Lower leg skin (tissue), 4 donors: ENCODE measurements around the gene MAEA. TPM values are rescaled to one million over a fixed set of nuclear protein-coding genes. Genes with fewer than 3 reads are reported as not detected.

Experiments
- DNase-seq, 2 donors: peaks; one replicate each; pipeline ENCODE4 v3.0.0-alpha.2; 2019; ENCODE audit warnings: low spot score in 2 of 2
- H3K4me3 ChIP-seq: fragments of 200-600 bp; sonication (generic); 2 replicates; pipeline ENCODE4 v1.5.1; 2017; ENCODE audit warnings: mild to moderate bottlenecking, low read depth; ENCODE audit not compliant: poor library complexity, severe bottlenecking
- CTCF ChIP-seq, 3 donors: fragments of 450-650 bp; IDR thresholded peaks; one replicate each; pipeline ENCODE4 v1.5.1; 2016; ENCODE audit warnings: antibody characterized with exemption in 3 of 3, mild to moderate bottlenecking in 3 of 3, moderate library complexity in 2 of 3
- POLR2A ChIP-seq, 2 donors: fragments of 450-650 bp; IDR thresholded peaks; one replicate each; pipeline ENCODE4 v1.6.1; 2016 to 2017; ENCODE audit warnings: antibody characterized with exemption in 2 of 2, mild to moderate bottlenecking in 1 of 2, moderate library complexity in 1 of 2
- WGBS, 2 donors: methylation state at CpG; one replicate each; pipeline ENCODE4 v1.1.5; 2018; 5-methylcytosine and 5-hydroxymethylcytosine counted together
- intact Hi-C: fragments of 100-400 bp; cut with DNase I; formaldehyde crosslinking; loops from one replicate; pipeline ENCODE4 v1.15.0; 2023; ENCODE audit warnings: low total_unique reads
- total RNA-seq, 4 donors: library from RNA; depleted of rRNA; stranded (reverse); fragments of >200 nt; gene quantifications; one replicate each; pipeline ENCODE4 v1.1.0, GENCODE V29; 2016

Gene MAEA
- total RNA-seq, 4 donors from 2014 or later = 79.6 to 124 (median 89.4) TPM

DNA sequence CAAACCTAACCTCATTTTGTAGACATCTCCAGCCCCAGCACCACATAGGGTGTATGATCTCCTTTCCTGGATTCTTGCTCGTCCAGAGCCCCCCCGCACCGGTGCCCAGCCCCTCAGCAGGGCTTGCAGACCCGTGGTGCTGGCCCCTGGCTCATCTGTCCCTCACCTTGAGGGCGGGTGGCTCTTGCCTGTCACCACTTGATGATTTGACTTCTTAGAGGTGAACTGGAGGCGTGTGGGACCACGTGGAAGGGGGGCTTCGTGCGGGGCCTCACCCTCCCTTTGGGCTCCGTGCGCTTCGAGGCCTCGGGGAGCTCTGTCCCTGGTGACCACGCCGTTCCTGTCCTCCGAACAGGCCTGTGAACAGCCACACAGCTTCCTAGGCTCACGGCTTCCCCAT, 72.8 kb downstream of the MAEA start:
- 95 to 98% methylated on average over 12 to 17 of the region's 17 CpGs for WGBS, 2 donors
- TF ChIP-seq POLR2A (IDR thresholded peaks at IDR 0.05) (no peak), CTCF (IDR thresholded peaks at IDR 0.05) (no peak)
- intact Hi-C loops = no loop called here
- no peak overlapping the region for H3K4me3 ChIP-seq
- DNase-seq = no peak

DNA sequence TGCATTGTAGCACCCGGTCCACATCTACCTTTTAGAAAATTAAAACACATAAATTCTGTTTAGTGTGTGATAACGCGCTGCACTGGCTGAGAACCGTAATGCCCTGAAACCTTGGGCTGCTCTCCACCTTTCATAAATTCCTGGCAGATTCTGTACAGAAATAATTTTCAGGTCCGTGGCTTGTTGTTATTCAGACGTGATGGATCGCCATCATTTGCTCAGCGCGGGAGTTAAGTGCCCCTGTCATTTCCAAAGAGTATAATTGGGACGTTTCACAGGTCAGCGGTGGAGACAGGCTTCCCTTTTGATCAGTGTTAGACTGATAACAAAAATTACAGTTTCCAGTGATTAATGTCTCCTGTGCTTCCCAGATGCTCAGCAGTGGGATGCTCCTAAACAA, 73.8 kb downstream of the MAEA start:
- no peak overlapping the region for H3K4me3 ChIP-seq
- TF ChIP-seq POLR2A (IDR thresholded peaks at IDR 0.05) (no peak), CTCF (IDR thresholded peaks at IDR 0.05) (no peak)
- no peak for DNase-seq
- intact Hi-C loops = no loop called here
- 85 to 91% methylated on average over 11 of the region's 11 CpGs for WGBS, 2 donors

DNA sequence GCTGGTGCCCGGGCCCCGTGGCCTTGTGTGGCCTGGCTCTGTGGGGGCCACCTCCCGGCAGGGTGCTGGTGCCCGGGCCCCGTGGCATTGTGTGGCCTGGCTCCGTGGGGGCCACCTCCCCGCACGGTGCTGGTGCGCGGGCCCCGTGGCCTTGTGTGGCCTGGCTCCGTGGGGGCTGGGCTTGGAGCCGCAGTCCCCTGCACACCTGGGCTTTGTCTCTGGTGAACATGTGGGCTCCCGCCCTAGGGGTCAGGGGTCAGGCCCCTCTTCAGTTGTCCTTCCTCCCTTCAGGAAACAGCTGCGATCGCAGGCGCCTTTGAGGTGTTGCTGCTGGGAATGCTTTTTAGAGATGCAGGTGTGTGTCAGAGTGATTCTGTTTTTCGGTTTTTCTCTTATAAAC, 74.5 kb downstream of the MAEA start:
- no peak overlapping the region for H3K4me3 ChIP-seq
- DNase-seq = no peak
- 92 to 96% methylated on average over 5 to 10 of the region's 18 CpGs for WGBS, 2 donors
- intact Hi-C loops = no loop called here
- TF ChIP-seq CTCF (IDR thresholded peaks at IDR 0.05) (no peak), POLR2A (IDR thresholded peaks at IDR 0.05) (no peak)

- intact Hi-C loops = no loop called here
- 79 to 86% methylated on average over 13 of the region's 13 CpGs for WGBS, 2 donors
- H3K4me3 ChIP-seq = no peak overlapping the region
- DNase-seq = no peak
- TF ChIP-seq CTCF (IDR thresholded peaks at IDR 0.05) (no peak), POLR2A (IDR thresholded peaks at IDR 0.05) (no peak)
These were observed 75.1 kb downstream of the MAEA start for GRCh38 chr4:1364748-1365147.

- H3K4me3 ChIP-seq = no peak overlapping the region
- TF ChIP-seq POLR2A (IDR thresholded peaks at IDR 0.05) = no peak
- no peak for TF ChIP-seq CTCF (IDR thresholded peaks at IDR 0.05)
- DNase-seq = no peak
- intact Hi-C loops = no loop called here
- WGBS, 2 donors = 58 to 74% methylated on average over 24 to 25 of the region's 25 CpGs
These were observed 75.8 kb downstream of the MAEA start for GRCh38 chr4:1365271-1366178.
